GM23248 (cell line): Measurements from ENCODE around the gene BST2.

ENCODE experiments used
- EZH2 ChIP-seq: fragments of 200-600 bp; sonication (generic); IDR thresholded peaks from 2 replicates; pipeline ENCODE4 v1.6.1; 2018; ENCODE audit warnings: antibody characterized with exemption, mild to moderate bottlenecking; ENCODE audit not compliant: insufficient read depth, poor library complexity, severe bottlenecking
- EZH2phosphoT487 ChIP-seq: fragments of 200-600 bp; sonication (generic); IDR thresholded peaks from 2 replicates; pipeline ENCODE4 v1.6.1; 2018; ENCODE audit warnings: antibody characterized with exemption, moderate library complexity, mild to moderate bottlenecking, low read depth; ENCODE audit not compliant: insufficient read depth

- TF ChIP-seq EZH2 (no peak), EZH2phosphoT487 (no peak)
These were observed 35.3 kb downstream of the BST2 start for GRCh38 chr19:17370026-17370587.
